Measurements from ENCODE around the gene PPP6R2.
"Not testable (repeated sequence)": the region's sequence is repeated elsewhere in the genome, so short reads cannot be mapped to it uniquely, and the experiment has no call there.

PPP6R2 gene

DNA sequence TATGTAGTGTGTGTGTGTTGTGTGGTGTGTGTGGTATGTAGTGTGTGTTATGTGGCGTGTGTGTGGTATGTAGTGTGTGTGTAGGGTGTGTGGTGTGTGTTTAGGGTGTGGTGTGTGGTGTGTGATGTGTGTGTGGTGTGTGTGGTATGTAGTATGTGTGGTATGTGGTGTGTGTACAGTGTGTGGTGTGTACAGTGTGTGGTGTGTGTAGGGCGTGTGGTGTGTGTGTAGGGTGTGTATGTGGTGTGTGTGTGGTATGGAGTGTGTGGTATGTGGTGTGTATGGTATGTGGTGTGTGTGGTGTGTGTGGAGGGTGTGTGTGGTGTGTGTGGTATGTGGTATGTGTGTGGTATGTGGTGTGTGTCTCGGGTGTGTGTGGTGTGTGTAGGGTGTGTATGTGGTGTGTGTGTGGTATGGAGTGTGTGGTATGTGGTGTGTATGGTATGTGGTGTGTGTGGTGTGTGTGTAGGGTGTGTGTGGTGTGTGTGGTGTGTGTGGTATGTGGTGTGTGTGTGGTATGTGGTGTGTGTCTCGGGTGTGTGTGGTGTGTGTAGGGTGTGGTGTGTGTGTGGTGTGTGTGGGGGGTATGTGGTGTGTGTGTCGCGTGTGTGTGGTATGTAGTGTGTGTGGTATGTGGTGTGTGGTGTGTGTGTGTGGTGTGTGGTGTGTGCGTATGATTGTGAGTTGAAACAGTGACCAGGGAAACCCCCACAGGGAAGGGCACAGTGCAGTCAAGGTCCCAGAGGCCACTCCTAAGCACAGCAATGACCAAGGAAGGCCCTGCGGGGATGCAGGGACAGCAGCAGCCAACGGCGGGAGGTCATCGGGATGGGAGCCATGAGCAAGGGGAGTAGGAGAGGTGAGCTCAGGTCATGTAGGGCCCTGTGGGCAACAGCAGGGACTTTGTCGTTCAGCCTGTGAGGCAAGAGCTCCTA lies 2.9 kb upstream of the PPP6R2 start:
- DNase-seq (ENCODE audit: low read depth in 2 of 2, low spot score in 1 of 2), result no peak

DNA sequence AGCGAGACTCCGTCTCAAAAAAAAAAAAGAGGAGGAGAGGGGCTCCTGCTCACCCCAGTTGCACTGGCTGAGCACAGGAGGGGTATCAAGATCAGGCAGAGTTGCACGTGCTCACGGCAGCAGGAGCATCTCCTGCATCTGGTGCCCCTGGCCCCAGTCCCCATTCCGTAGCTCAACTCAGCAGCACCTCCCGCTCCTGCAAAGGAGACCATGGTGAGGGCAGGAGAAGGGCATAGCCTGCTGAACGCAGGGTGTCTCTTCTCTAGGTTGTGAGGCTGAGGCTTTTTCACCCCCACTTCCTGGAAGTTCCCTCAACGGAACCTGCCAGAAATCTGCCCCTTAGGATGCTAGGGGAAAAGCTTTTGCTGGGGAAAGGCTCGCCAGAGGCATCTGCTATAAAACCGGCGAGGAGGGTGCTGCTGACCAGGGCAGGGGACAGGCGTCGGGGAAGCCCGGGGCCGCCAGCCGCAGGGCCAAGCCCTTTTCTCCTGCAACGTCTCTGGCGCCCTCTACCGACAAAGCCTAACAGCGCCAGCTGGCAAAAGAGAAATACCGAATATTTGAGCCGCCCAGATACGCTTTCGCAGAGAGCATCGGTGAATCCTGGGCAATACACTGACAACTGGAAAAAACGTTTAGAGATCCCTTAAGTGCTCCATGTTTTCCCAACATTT lies 1.0 kb upstream of the PPP6R2 start:
- DNase-seq (ENCODE audit: low read depth in 2 of 2, low spot score in 1 of 2), result peak; percentile 68 to 85

DNA sequence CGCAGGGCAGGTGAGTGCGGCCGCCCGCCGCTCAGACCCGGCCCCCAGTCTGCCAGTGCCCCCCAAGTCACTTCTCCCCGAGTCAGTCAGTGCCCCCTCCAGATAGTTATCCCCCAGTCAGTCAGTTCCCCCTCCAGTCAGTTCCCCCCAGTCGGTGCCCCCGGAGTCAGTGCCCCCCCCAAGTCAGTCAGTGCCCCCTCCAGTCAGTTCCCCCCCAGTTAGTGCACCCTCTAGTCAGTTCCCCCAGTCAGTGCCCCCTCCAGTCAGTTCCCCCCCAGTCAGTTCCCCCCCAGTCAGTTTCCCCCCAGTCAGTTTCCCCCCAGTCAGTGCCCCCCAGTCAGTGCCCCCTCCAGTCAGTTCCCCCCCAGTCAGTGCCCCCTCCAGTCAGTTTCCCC lies 411 bp downstream of the PPP6R2 start:
- DNase-seq (ENCODE audit: low read depth in 2 of 2, low spot score in 1 of 2), result no peak

DNA sequence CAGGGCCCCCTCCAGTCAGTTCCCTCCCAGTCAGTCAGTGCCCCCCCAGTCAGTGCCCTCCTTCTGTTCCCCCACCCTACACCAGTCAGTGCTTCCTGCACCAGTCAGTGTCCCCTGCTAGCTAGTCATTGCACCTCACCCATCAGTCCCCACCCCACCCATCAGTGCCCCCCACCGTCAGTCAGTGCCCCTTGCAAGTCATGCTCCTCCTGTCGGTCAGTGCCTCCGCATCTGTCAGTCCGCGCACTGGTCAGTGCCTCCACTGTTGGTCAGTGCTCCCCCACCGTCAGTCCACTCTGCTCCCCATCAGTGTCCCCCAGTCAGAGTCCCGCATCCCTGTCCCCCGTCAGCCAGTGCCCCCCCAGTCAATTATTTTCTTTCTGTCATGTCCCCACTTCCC lies 3.3 kb downstream of the PPP6R2 start:
- DNase-seq (ENCODE audit: low read depth in 2 of 2, low spot score in 1 of 2), result no peak

DNA sequence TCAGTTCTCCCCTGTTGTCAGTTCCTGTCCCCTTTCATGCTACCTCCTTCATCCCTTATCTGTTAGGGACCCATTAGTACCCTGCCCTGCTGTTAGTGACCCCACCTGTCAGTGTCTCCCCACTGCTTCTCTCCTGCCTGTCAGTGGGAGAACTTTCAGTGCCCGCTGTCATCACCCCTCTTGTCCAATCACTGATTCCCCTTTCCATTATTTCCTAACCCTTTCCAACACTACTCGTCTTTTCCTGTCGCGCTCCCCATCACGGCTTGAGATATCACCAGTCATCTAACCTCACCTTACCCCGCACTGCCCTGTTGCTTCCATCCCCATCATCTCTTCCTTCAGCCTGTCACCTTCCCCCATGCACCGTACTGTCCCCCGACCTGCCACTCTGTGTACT lies 4.0 kb downstream of the PPP6R2 start:
- DNase-seq (ENCODE audit: low read depth in 2 of 2, low spot score in 1 of 2), result no peak

DNA sequence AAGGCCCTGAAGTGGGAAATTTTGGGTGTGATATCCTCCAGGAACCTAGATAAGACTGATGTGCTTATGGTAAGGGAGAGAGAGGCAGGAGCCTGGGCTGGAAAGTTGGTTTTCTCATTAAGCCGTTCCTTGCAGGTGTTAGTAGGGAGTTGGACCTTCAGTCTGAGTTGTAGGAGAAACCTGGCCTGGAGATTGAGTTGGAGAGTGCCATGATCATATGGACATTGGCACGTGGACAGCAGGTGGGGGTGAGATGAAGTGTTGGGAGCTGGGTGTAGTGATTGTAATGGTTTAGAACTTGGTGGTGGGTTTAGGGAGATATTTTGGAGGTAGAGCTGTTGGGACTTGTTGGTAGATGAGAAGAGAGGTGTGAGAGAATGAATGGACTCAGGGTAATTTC lies 4.9 kb downstream of the PPP6R2 start:
- DNase-seq (ENCODE audit: low read depth in 2 of 2, low spot score in 1 of 2), result no peak

DNA sequence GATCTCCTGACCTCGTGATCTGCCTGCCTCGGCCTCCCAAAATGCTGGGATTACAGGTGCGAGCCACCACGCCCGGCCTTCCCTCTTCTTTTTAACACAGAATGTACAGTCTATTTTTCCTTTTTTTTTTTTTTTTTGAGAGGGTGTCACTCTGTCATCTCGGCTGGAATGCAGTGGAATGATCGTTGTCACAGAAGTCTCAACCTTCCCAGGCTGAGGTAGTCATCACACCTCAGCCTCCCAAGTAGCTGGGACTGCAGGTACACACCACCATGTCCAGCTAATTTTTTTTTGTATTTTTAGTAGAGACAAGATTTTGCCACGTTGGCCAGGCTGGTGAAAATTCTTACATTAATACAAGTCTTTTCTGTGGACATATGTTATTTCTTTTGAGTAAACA lies 13.1 kb downstream of the PPP6R2 start:
- DNase-seq (ENCODE audit: low read depth in 2 of 2, low spot score in 1 of 2), result no peak

DNA sequence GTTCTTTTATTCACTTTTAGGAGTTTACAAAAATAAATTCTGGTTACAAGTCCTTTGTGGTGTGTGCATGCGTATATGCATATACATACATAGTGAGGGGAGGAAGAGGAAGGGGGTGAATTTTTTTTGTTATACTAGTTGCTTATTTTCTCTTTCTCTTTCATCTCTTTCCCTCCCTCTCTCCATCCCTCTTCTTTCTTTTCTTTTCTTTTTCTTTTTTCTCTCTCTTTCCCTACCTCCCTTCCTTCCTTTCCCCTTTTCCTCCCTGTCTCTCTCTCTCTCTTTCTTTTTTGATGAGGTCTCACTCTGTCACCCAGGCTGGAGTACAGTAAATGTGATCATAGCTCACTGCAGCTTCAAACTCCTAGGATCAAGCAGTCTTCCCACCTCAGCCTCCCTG lies 14.1 kb downstream of the PPP6R2 start:
- DNase-seq (ENCODE audit: low read depth in 2 of 2, low spot score in 1 of 2), result no peak

DNA sequence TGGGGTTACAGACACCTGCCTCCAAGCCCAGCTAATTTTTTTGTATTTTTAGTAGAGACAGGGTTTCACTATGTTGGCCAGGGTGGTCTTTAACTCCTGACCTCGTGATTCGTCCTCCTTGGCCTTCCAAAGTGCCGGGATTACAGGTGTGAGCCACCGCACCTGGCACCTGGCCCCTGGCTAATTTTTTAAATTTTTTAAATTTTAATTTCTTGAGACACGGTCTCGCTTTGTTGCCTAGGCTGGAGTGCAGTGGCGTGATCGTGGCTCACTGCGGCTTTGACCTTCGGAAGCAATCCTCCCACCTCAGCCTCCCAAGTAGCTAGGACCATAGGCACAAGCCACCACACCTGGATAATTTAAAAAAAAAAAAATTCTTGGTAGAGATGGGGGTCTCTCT lies 14.6 kb downstream of the PPP6R2 start:
- DNase-seq (ENCODE audit: low read depth in 2 of 2, low spot score in 1 of 2), result no peak

DNA sequence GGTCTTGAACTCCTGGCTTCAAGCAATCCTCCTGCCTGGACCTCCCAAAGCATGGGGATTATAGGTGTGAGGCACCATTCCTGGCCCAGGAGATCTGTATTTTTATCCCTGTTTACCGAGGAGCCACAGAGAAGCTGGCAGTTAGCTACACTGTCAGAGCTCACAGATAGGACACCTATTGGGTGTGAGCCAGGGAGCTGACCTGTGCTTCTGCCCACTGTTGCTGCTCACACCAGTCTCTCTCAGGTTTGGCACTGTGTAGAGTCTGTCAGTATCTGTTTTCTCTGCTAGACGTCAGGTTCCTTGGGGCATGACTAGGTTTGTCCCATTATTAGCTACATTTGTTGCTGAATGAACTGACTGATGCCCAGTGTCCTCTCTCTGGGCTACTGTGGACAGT lies 17.5 kb downstream of the PPP6R2 start:
- DNase-seq (ENCODE audit: low read depth in 2 of 2, low spot score in 1 of 2), result no peak

DNA sequence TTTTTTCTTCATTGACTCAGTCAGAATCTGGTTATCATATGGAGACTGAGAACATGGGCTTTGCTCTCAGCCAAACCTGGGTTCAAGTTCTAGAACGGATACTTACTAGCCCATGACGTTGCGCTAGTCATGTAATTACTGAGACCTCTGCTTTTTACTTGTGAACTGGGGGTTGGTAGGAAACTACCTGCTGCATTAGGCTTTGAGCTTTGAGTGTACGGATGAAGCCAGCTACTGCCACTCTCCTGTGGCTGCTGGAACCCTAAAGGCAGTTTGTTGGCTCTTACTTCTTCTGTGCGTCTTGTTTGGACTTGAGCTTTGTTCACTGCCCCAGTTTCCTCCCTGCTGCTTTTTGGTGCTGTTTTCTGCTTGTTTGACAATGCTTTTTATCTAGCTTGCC lies 18.1 kb downstream of the PPP6R2 start:
- no peak for DNase-seq (ENCODE audit: low read depth in 2 of 2, low spot score in 1 of 2)

DNA sequence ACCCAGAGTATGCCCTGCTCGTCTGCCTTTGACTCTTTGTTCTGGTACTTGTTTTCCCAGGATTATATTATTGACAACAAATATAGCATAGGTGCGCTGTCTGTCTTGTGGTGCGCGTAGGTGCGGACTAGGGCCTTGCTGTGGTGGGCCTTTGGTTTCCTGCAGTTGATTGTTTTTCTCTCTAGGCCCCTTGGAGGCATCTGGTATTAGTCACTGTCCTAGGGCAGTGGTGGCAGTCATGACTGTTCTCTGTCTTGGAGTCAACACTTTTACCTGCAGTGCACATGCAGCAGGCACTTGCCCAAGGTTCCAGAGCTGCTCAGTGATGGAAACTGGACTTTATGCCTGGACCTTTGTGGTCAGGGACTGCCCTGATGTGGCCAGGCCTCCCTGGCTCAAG lies 18.6 kb downstream of the PPP6R2 start:
- no peak for DNase-seq (ENCODE audit: low read depth in 2 of 2, low spot score in 1 of 2)

DNA sequence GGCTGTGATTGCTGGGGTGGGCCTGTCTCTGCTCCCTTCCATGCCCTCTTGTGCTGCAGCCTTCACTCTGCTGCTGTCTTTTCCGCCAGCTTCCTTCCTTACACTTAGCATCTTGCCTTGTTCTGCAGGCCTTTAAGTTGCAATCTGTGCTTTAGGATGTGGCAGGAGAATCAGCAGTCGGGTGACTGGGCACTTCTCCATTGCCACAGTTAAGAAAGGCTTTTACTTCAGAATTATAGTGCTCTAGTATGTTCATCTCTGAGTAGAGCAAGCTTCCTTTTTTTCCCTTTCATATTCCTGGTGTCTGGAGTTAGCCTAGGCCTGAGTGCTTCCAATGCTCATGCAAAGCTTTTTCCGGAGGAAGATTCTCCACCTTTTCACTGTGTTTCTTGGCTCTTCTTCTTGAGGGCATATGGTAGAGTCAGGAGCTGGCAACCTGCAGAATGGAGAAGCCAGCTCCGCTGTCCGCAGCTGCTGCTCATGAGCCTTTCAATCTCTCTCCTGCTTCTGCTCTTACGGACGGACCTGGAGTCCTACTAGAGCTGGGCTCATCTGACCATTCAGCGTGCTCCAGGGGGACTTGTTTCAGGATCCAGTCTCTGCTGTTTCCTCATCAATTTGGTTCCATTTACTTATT lies 20.2 kb downstream of the PPP6R2 start:
- DNase-seq (ENCODE audit: low read depth in 2 of 2, low spot score in 1 of 2), result no peak

DNA sequence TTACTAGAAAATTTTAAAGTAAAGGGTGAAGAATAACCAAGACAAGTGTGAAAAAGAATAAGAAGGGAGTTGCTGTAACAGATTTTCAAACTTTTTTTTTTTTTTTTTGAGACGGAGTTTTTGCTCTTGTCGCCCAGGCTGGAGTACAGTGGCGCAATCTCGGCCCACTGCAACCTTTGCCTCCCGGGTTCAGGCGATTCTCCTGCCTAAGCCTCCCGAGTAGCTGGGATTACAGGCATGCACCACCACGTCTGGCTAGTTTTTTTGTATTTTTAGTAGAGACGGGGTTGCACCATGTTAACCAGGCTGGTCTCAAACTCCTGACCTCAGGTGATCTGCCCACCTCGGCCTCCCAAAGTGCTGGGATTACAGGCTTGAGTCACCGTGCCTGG lies 20.7 kb downstream of the PPP6R2 start:
- not testable (repeated sequence) for DNase-seq (ENCODE audit: low read depth in 2 of 2, low spot score in 1 of 2)

DNA sequence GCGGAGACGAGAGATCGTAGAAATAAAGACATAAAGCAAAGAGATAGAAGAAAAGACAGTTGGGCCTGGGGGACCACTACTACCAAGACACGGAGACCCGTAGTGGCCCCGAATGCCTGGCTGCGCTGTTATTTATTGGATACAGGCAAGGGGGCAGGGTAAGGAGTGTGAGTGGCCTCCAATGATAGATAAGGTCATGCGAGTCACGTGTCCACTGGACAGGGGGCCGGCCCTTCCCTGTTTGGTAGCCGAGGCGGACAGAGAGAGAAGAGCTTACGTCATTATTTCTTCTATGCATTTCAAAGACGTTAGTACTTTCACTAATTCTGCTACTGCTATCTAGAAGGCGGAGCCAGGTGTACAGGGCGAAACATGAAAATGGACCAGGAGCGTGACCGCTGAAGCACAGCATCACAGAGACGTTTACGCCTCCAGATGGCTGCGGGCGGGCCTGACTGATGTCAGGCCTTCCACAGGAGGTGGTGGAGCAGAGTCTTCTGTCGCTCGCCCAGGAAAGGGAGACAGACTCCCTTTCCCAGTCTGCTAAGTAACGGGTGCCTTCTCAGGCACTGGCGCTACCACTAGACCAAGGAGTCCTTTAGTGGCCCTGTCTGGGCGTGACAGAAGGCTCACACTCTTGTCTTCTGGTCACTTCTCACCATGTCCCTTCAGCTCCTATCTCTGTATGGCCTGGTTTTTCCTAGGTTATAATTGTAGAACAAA lies 24.8 kb downstream of the PPP6R2 start:
- DNase-seq (ENCODE audit: low read depth in 2 of 2, low spot score in 1 of 2), result no peak

DNA sequence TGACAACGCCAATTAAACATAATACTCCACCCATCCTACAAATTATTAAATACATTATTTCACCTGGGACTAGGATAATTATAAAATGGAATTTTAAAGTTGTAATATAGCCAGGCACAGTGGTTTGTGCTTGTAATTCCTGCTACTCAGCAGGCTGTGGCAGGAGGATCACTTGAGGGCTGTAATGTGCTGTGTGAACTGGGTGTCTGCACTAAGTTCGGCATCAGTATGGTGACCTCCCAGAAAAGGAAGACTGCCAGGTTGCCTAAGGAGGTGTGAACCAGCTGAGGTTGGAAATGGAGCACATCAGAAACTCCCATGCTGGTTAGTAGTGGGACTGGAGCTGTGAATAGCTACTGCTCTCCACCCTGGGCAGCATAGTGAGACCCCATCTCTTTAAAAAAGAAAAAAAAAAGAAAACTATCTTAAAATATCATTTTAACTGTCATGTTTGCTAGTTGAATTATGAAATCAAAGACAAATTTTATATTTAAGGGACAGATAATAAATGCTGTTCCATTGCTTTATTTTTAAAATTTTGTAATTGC lies 28.0 kb downstream of the PPP6R2 start:
- DNase-seq (ENCODE audit: low read depth in 2 of 2, low spot score in 1 of 2), result no peak

DNA sequence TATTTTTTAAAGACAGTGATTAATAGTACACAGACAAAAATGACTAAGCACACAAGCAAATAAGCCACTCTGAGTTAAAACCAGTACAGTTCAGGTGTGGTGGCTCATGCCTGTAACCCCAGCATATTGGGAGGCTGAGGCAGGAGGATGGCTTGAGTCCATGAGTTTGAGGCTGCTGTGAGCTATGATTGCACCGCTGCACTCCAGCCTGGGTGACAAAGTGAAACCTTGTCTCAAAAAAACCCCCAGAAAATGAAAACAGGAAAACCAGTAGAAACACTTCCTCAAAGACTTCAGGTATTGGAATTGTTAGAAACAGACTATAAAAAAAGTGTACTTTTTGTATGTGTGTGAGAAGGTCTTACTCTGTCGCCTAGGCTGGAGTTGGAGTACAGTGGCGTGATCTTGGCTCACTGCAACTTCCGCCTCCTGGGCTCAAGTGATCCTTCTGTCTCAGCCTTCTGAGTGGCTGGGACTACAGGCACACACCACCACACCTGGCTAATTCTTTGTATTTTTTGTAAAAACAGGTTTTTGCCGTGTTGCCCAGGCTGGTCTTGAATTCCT lies 33.0 kb downstream of the PPP6R2 start:
- no peak for DNase-seq (ENCODE audit: low read depth in 2 of 2, low spot score in 1 of 2)

DNA sequence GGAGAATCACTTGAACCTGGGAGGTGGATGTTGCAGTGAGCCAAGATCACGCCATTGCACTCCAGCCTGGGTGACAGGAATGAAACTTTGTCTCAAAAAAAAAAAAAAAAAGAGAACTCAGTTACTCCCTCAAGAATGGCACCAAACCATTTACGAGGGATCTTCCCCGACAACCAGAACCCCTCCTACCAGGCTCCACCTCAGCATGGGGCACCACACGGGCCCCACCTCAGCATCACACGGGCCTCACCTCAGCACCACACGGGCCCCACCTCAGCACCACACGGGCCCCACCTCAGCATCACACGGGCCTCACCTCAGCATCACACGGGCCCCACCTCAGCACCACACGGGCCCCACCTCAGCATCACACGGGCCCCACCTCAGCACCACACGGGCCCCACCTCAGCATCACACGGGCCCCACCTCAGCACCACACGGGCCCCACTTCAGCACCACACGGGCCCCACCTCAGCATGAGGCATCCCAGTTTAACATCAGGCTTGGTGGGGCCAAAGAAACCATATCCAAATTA lies 38.0 kb downstream of the PPP6R2 start:
- DNase-seq (ENCODE audit: low read depth in 2 of 2, low spot score in 1 of 2), result not testable (repeated sequence)

DNA sequence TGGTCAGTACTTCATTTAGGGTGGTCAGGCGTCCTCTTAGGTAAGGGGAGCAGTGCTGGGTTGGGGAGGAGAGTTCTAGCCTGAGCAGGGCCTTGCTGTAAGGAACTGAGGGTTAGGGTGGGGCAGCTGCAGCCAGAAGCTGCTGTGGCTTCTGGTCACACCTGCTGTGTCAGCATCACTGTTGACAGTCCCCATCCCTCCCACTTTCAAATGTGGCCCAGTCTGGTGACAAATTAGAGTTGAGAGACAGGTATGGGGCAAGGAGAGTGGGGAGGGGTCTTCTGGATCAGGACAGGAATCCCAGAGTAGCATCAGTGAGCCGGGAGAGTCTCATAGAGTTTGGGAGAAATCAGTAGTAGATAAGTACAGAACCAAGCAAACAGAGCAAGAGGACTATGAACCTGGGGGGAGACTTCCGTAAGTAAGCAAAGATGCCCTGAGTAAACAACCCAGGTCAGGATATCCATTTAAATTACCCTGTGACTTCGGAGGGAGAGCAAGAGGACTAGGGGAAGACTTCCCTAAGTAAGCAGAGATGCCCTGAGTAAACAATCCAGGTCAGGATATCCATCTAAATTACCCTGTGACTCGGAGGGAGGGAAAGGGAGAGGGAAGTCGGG lies 53.7 kb downstream of the PPP6R2 start:
- DNase-seq (ENCODE audit: low read depth in 2 of 2, low spot score in 1 of 2), result no peak
